ENCODE results near the gene INPP4B.
"Not testable (repeated sequence)": the region's sequence is repeated elsewhere in the genome, so short reads cannot be mapped to it uniquely, and the experiment has no call there.

Gene INPP4B

GRCh38 chr4:142823796-142824195, 22.3 kb downstream of the INPP4B start:
- DNase-seq: no peak

GRCh38 chr4:142818476-142818875, 27.6 kb downstream of the INPP4B start:
- no peak for DNase-seq

- DNase-seq: no peak
Observed at GRCh38 chr4:142818031-142818430, 28.1 kb downstream of the INPP4B start.

GRCh38 chr4:142817442-142817841, 28.7 kb downstream of the INPP4B start:
- no peak for DNase-seq

GRCh38 chr4:142815834-142816233, 30.3 kb downstream of the INPP4B start:
- no peak for DNase-seq

GRCh38 chr4:142813388-142813787, 32.7 kb downstream of the INPP4B start:
- DNase-seq: no peak

- no peak for DNase-seq
Observed at GRCh38 chr4:142812091-142812490, 34.0 kb downstream of the INPP4B start.

GRCh38 chr4:142811034-142811433, 35.1 kb downstream of the INPP4B start:
- DNase-seq: no peak

- no peak for DNase-seq
Observed at GRCh38 chr4:142809559-142809958, 36.5 kb downstream of the INPP4B start.

GRCh38 chr4:142803879-142804278, 42.2 kb downstream of the INPP4B start:
- not testable (repeated sequence) for DNase-seq

GRCh38 chr4:142801966-142802365, 44.1 kb downstream of the INPP4B start:
- DNase-seq: no peak

GRCh38 chr4:142781114-142781513, 65.0 kb downstream of the INPP4B start:
- no peak for DNase-seq

GRCh38 chr4:142778900-142779299, 67.2 kb downstream of the INPP4B start:
- no peak for DNase-seq

GRCh38 chr4:142778430-142778829, 67.7 kb downstream of the INPP4B start:
- no peak for DNase-seq

- no peak for DNase-seq
Observed at GRCh38 chr4:142777045-142777743, 68.9 kb downstream of the INPP4B start.

GRCh38 chr4:142776026-142776425, 70.1 kb downstream of the INPP4B start:
- no peak for DNase-seq

GRCh38 chr4:142773505-142773904, 72.6 kb downstream of the INPP4B start:
- no peak for DNase-seq

GRCh38 chr4:142762280-142762679, 83.8 kb downstream of the INPP4B start:
- no peak for DNase-seq

GRCh38 chr4:142752202-142752786, 93.8 kb downstream of the INPP4B start:
- DNase-seq: no peak

GRCh38 chr4:142743121-142743825, 102.8 kb downstream of the INPP4B start:
- no peak for DNase-seq

- no peak for DNase-seq
Observed at GRCh38 chr4:142741995-142742394, 104.1 kb downstream of the INPP4B start.

- DNase-seq: no peak
Observed at GRCh38 chr4:142728233-142728632, 117.9 kb downstream of the INPP4B start.

- DNase-seq: no peak
Observed at GRCh38 chr4:142727149-142727548, 119.0 kb downstream of the INPP4B start.

- DNase-seq: no peak
Observed at GRCh38 chr4:142725886-142726285, 120.2 kb downstream of the INPP4B start.
